ENCODE results near the gene GPX1. TPM values are rescaled to one million over a fixed set of nuclear protein-coding genes. Genes with fewer than 3 reads are reported as not detected.

Gene GPX1
- total and polyA plus RNA-seq, 4 donors, result 87.0 to 412 (median 219) TPM

- Histone ChIP-seq H3K27me3 (ENCODE audit: control insufficient read depth in 4 of 4, insufficient read depth in 4 of 4, low read length in 3 of 4) (no peaks in the 10 kb centered on the region), H3K4me1 (ENCODE audit: control insufficient read depth in 4 of 4, insufficient read depth in 4 of 4, low read length in 3 of 4) (peaks cover 0 to 18% (median 9%) of the 10 kb centered on the region in 4 donors), H3K36me3 (ENCODE audit: control insufficient read depth in 4 of 4, insufficient read depth in 3 of 4, low read depth in 1 of 4, low read length in 3 of 4) (peaks cover 0 to 8% (median 3%) of the 10 kb centered on the region in 4 donors), H3K4me3 (ENCODE audit: low read depth in 1 of 3, low read length in 3 of 3) (peak overlapping the region; percentile 63 to 94 (median 93)), H3K27ac (ENCODE audit: low read depth in 1 of 2, low read length in 2 of 2) (peak overlapping the region; percentile 92 to 93), H3K9ac (ENCODE audit: low read depth in 1 of 2, low read length in 2 of 2) (peak overlapping the region; percentile 36 to 92), H3K9me3 (ENCODE audit: control insufficient read depth in 4 of 4, low read length in 3 of 4) (no peaks in the 10 kb centered on the region)
- no peak for DNase-seq (ENCODE audit: low spot score)
- no peak for TF ChIP-seq SP1 (IDR thresholded peaks at IDR 0.05)
- TF ChIP-seq NR2F2 (IDR thresholded peaks at IDR 0.05), result no peak
- TF ChIP-seq YY1 (IDR thresholded peaks at IDR 0.05), result no peak
- no peak for TF ChIP-seq GABPA (IDR thresholded peaks at IDR 0.05 in 1 of 2, conservative IDR thresholded peaks at IDR 0.05 in 1 of 2)
- no peak for TF ChIP-seq REST (IDR thresholded peaks at IDR 0.05)
- TF ChIP-seq RXRA (IDR thresholded peaks at IDR 0.05), result no peak
- TF ChIP-seq HNF4G (IDR thresholded peaks at IDR 0.05), result no peak
- no peak for TF ChIP-seq CTCF (IDR thresholded peaks at IDR 0.05; ENCODE audit: low read depth, low read length, missing input control)
- TF ChIP-seq HNF4A (conservative IDR thresholded peaks at IDR 0.05), result no peak
- no peak for TF ChIP-seq MAX (IDR thresholded peaks at IDR 0.05)
- no peak for TF ChIP-seq RAD21 (IDR thresholded peaks at IDR 0.05)
- no peak for TF ChIP-seq FOXA2 (IDR thresholded peaks at IDR 0.05)
- no peak for TF ChIP-seq TAF1 (conservative IDR thresholded peaks at IDR 0.05)
- TF ChIP-seq ZBTB33 (IDR thresholded peaks at IDR 0.05), result no peak
- no peak for TF ChIP-seq EGR1 (IDR thresholded peaks at IDR 0.05; ENCODE audit: low read depth in 2 of 2)
- TF ChIP-seq ATF3 (IDR thresholded peaks at IDR 0.05), result no peak
- no peak for TF ChIP-seq JUND (IDR thresholded peaks at IDR 0.05)
- no peak for TF ChIP-seq FOXA1 (IDR thresholded peaks at IDR 0.05)
- WGBS, result 1% methylated on average over 17 of the region's 17 CpGs
Observed at GRCh38 chr3:49339581-49339940, 18.6 kb downstream of the GPX1 start.
